Activated CD4-positive, alpha-beta memory T cell treated with anti-CD3 and anti-CD28 coated beads, Interleukin-2, amount 10 ng/mL, durations not matched to agents 7 days and 5 days (primary cell): ENCODE data around the gene SERGEF. TPM values are rescaled to one million over a fixed set of nuclear protein-coding genes. Genes with fewer than 3 reads are reported as not detected.

Source experiments
- CTCF ChIA-PET: fragments of 350-600 bp; sonication (Branson Sonifier 250); formaldehyde crosslinking; loops from one replicate; lab custom pipeline; 2021; ENCODE audit warnings: antibody characterized with exemption, inconsistent platforms; lab: Charles Lee
- POLR2A ChIA-PET: fragments of 350-600 bp; sonication (Branson Sonifier 250); formaldehyde crosslinking; loops from one replicate; lab custom pipeline; 2021; ENCODE audit warnings: antibody characterized with exemption; lab: Charles Lee
- DNase-seq: peaks from one replicate; pipeline ENCODE4 v3.0.0-alpha.2; 2020
- H3K27ac Mint-ChIP-seq: one replicate; pipeline ENCODE4 v1.8.0; 2021; ENCODE audit warnings: mild to moderate bottlenecking, mixed read lengths
- H3K27me3 Mint-ChIP-seq: one replicate; pipeline ENCODE4 v1.8.0; 2021; ENCODE audit warnings: mixed read lengths
- H3K36me3 Mint-ChIP-seq: one replicate; pipeline ENCODE4 v1.8.0; 2021; ENCODE audit warnings: low read depth, mixed read lengths
- H3K4me1 Mint-ChIP-seq: one replicate; pipeline ENCODE4 v1.8.0; 2021; ENCODE audit warnings: mixed read lengths
- H3K4me3 Mint-ChIP-seq: one replicate; pipeline ENCODE4 v1.8.0; 2021; ENCODE audit warnings: mild to moderate bottlenecking, mixed read lengths
- H3K9me3 Mint-ChIP-seq: one replicate; pipeline ENCODE4 v1.8.0; 2021; ENCODE audit warnings: mixed read lengths
- total RNA-seq, 2 experiments: library from RNA; stranded (reverse); gene quantifications; one replicate each; pipeline ENCODE4 v1.2.3, GENCODE V29; 2021

The SERGEF gene
- total RNA-seq, 2 experiments from 2014 or later, result 33.9 to 34.2 TPM

- ChIA-PET POLR2A (no interaction called here), CTCF (interaction anchor here (3.7 kb wide), 1 partner anchor 237 kb away, joined by 13 read pairs; no protein-coding TSS in a partner anchor)
- Mint-ChIP-seq H3K9me3 (no peaks in the 10 kb centered on the region), H3K27ac (no peak overlapping the region), H3K27me3 (no peaks in the 10 kb centered on the region), H3K4me1 (no peaks in the 10 kb centered on the region), H3K36me3 (peaks cover 9% of the 10 kb centered on the region), H3K4me3 (no peak overlapping the region)
- DNase-seq, result no peak
Measured at GRCh38 chr11:17968206-17968605, 44.6 kb downstream of the SERGEF start.

GRCh38 chr11:17967661-17968060, 45.2 kb downstream of the SERGEF start:
- no peak overlapping the region for H3K27ac Mint-ChIP-seq
- no peaks in the 10 kb centered on the region for H3K9me3 Mint-ChIP-seq
- H3K4me1 Mint-ChIP-seq, result no peaks in the 10 kb centered on the region
- DNase-seq, result no peak
- ChIA-PET POLR2A (no interaction called here), CTCF (interaction anchor here (0.9 to 1.6 kb wide), 3 partner anchors 9 to 237 kb away, joined by 3 to 6 read pairs (median 4); no protein-coding TSS in a partner anchor)
- no peaks in the 10 kb centered on the region for H3K27me3 Mint-ChIP-seq
- H3K4me3 Mint-ChIP-seq, result no peak overlapping the region
- peaks cover 10% of the 10 kb centered on the region for H3K36me3 Mint-ChIP-seq

GRCh38 chr11:17960091-17960490, 52.8 kb downstream of the SERGEF start:
- H3K9me3 Mint-ChIP-seq, result no peaks in the 10 kb centered on the region
- H3K4me1 Mint-ChIP-seq, result no peaks in the 10 kb centered on the region
- ChIA-PET CTCF (interaction anchor here (1.4 to 1.7 kb wide), 2 partner anchors 18 to 20 kb away, joined by 4 to 5 read pairs; no protein-coding TSS in a partner anchor), POLR2A (no interaction called here)
- no peak for DNase-seq
- H3K4me3 Mint-ChIP-seq, result no peak overlapping the region
- H3K27me3 Mint-ChIP-seq, result no peaks in the 10 kb centered on the region
- peaks cover 22% of the 10 kb centered on the region for H3K36me3 Mint-ChIP-seq
- no peak overlapping the region for H3K27ac Mint-ChIP-seq

- DNase-seq, result no peak
- Mint-ChIP-seq H3K27ac (no peak overlapping the region), H3K9me3 (no peaks in the 10 kb centered on the region), H3K27me3 (no peaks in the 10 kb centered on the region), H3K4me1 (no peaks in the 10 kb centered on the region), H3K36me3 (peaks cover 26% of the 10 kb centered on the region), H3K4me3 (no peak overlapping the region)
- CTCF ChIA-PET, result interaction anchor here (1.7 kb wide), 1 partner anchor 22 kb away, joined by 5 read pairs; no protein-coding TSS in a partner anchor
- POLR2A ChIA-PET, result interaction anchor here (0.7 kb wide), 1 partner anchor 16 kb away, joined by 4 read pairs; no protein-coding TSS in a partner anchor
Measured at GRCh38 chr11:17958446-17958845, 54.4 kb downstream of the SERGEF start.

GRCh38 chr11:17954395-17955252, 58.2 kb downstream of the SERGEF start:
- no peaks in the 10 kb centered on the region for H3K27me3 Mint-ChIP-seq
- no peak overlapping the region for H3K4me3 Mint-ChIP-seq
- no peaks in the 10 kb centered on the region for H3K4me1 Mint-ChIP-seq
- no peak overlapping the region for H3K27ac Mint-ChIP-seq
- ChIA-PET POLR2A (no interaction called here), CTCF (interaction anchor here (1.3 kb wide), 1 partner anchor 151 kb away, joined by 3 read pairs; the partner anchor contains the start of gene SAAL1)
- no peak for DNase-seq
- H3K36me3 Mint-ChIP-seq, result peaks cover 23% of the 10 kb centered on the region
- no peaks in the 10 kb centered on the region for H3K9me3 Mint-ChIP-seq

- H3K4me1 Mint-ChIP-seq, result no peaks in the 10 kb centered on the region
- H3K9me3 Mint-ChIP-seq, result no peaks in the 10 kb centered on the region
- no peaks in the 10 kb centered on the region for H3K27me3 Mint-ChIP-seq
- CTCF ChIA-PET, result no interaction called here
- no peak for DNase-seq
- H3K4me3 Mint-ChIP-seq, result no peak overlapping the region
- H3K27ac Mint-ChIP-seq, result no peak overlapping the region
- POLR2A ChIA-PET, result no interaction called here
- peaks cover 11% of the 10 kb centered on the region for H3K36me3 Mint-ChIP-seq
Measured at GRCh38 chr11:17952487-17952886, 60.4 kb downstream of the SERGEF start.

GRCh38 chr11:17951685-17952388, 61.0 kb downstream of the SERGEF start:
- CTCF ChIA-PET, result no interaction called here
- H3K4me1 Mint-ChIP-seq, result no peaks in the 10 kb centered on the region
- DNase-seq, result no peak
- H3K9me3 Mint-ChIP-seq, result no peaks in the 10 kb centered on the region
- H3K27me3 Mint-ChIP-seq, result no peaks in the 10 kb centered on the region
- no peak overlapping the region for H3K4me3 Mint-ChIP-seq
- H3K36me3 Mint-ChIP-seq, result peaks cover 10% of the 10 kb centered on the region
- POLR2A ChIA-PET, result no interaction called here
- H3K27ac Mint-ChIP-seq, result no peak overlapping the region

- H3K36me3 Mint-ChIP-seq, result peaks cover 18% of the 10 kb centered on the region
- no peak for DNase-seq
- no peaks in the 10 kb centered on the region for H3K27me3 Mint-ChIP-seq
- H3K4me3 Mint-ChIP-seq, result no peak overlapping the region
- POLR2A ChIA-PET, result no interaction called here
- CTCF ChIA-PET, result no interaction called here
- H3K9me3 Mint-ChIP-seq, result no peaks in the 10 kb centered on the region
- H3K4me1 Mint-ChIP-seq, result no peaks in the 10 kb centered on the region
- no peak overlapping the region for H3K27ac Mint-ChIP-seq
Measured at GRCh38 chr11:17950644-17951043, 62.2 kb downstream of the SERGEF start.

- ChIA-PET POLR2A (no interaction called here), CTCF (interaction anchor here (0.7 kb wide), 1 partner anchor 91 kb away, joined by 5 read pairs; no protein-coding TSS in a partner anchor)
- Mint-ChIP-seq H3K36me3 (peaks cover 28% of the 10 kb centered on the region), H3K4me1 (no peaks in the 10 kb centered on the region), H3K27me3 (no peaks in the 10 kb centered on the region), H3K4me3 (no peak overlapping the region), H3K9me3 (peaks cover 6% of the 10 kb centered on the region), H3K27ac (no peak overlapping the region)
- no peak for DNase-seq
Measured at GRCh38 chr11:17948296-17948695, 64.6 kb downstream of the SERGEF start.

GRCh38 chr11:17939542-17939941, 73.3 kb downstream of the SERGEF start:
- no peaks in the 10 kb centered on the region for H3K27me3 Mint-ChIP-seq
- CTCF ChIA-PET, result no interaction called here

GRCh38 chr11:17936790-17937189, 76.1 kb downstream of the SERGEF start:
- Mint-ChIP-seq H3K9me3 (peaks cover 4% of the 10 kb centered on the region), H3K27ac (no peak overlapping the region), H3K4me3 (no peak overlapping the region), H3K4me1 (no peaks in the 10 kb centered on the region), H3K27me3 (no peaks in the 10 kb centered on the region), H3K36me3 (peaks cover 5% of the 10 kb centered on the region)
- no peak for DNase-seq
- CTCF ChIA-PET, result no interaction called here
- POLR2A ChIA-PET, result no interaction called here

More at GRCh38 chr11:17939542-17939941, 73.3 kb downstream of the SERGEF start:
- Mint-ChIP-seq H3K27ac (no peak overlapping the region), H3K4me1 (no peaks in the 10 kb centered on the region), H3K9me3 (peaks cover 5% of the 10 kb centered on the region), H3K36me3 (peaks cover 9% of the 10 kb centered on the region), H3K4me3 (no peak overlapping the region)
- DNase-seq, result no peak
- POLR2A ChIA-PET, result no interaction called here

- H3K36me3 Mint-ChIP-seq, result peaks cover 5% of the 10 kb centered on the region
- H3K27me3 Mint-ChIP-seq, result no peaks in the 10 kb centered on the region
- H3K4me3 Mint-ChIP-seq, result no peak overlapping the region
- H3K9me3 Mint-ChIP-seq, result peaks cover 4% of the 10 kb centered on the region
- no peak overlapping the region for H3K27ac Mint-ChIP-seq
- ChIA-PET CTCF (no interaction called here), POLR2A (no interaction called here)
- H3K4me1 Mint-ChIP-seq, result no peaks in the 10 kb centered on the region
- DNase-seq, result no peak
Measured at GRCh38 chr11:17934194-17934593, 78.7 kb downstream of the SERGEF start.

- peaks cover 5% of the 10 kb centered on the region for H3K36me3 Mint-ChIP-seq
- peaks cover 4% of the 10 kb centered on the region for H3K9me3 Mint-ChIP-seq
- CTCF ChIA-PET, result no interaction called here
- DNase-seq, result no peak
- POLR2A ChIA-PET, result no interaction called here
- H3K27ac Mint-ChIP-seq, result no peak overlapping the region
- no peaks in the 10 kb centered on the region for H3K4me1 Mint-ChIP-seq
- H3K4me3 Mint-ChIP-seq, result no peak overlapping the region
- no peaks in the 10 kb centered on the region for H3K27me3 Mint-ChIP-seq
Measured at GRCh38 chr11:17933708-17934107, 79.1 kb downstream of the SERGEF start.
